ENCODE measurements around the gene REST. TPM values are rescaled to one million over a fixed set of nuclear protein-coding genes. Genes with fewer than 3 reads are reported as not detected.

Gene REST
- polyA plus RNA-seq, 1 donor (not counting 4 experiments of a cell fraction or from before 2014, with no cell fraction given): 22.6 TPM

- dilution Hi-C loops (cut with MboI; ENCODE audit: extremely low pct_ligation_motif_present, low sequenced_read_pairs): no loop called here
- Histone ChIP-seq H3K36me3 (ENCODE audit: control insufficient read depth in 2 of 2, extremely low read depth in 1 of 2, insufficient read depth in 2 of 2, low read length in 2 of 2) (peaks cover 15 to 21% of the 10 kb centered on the region in 2 experiments), H3K27ac (ENCODE audit: control insufficient read depth, insufficient read depth, low read length) (peak overlapping the region; percentile 90), H3K4me3 (ENCODE audit: control insufficient read depth in 2 of 3, extremely low read depth in 1 of 3, insufficient read depth in 2 of 3, low read depth in 1 of 3, low read length in 3 of 3) (peak overlapping the region; percentile 86 to 99 (median 97)), H3K79me2 (ENCODE audit: control insufficient read depth, insufficient read depth, low read length) (peaks cover 76% of the 10 kb centered on the region), H3K27me3 (ENCODE audit: control insufficient read depth, extremely low read depth, insufficient read depth, low read length) (no peaks in the 10 kb centered on the region), H3K4me2 (ENCODE audit: control insufficient read depth, extremely low read depth, insufficient read depth, low read depth, low read length) (peak overlapping the region; percentile 70), H3K9me3 (ENCODE audit: control insufficient read depth, low read depth, low read length) (no peaks in the 10 kb centered on the region), H2AFZ (ENCODE audit: control insufficient read depth, low read length) (peak overlapping the region; percentile 95), H3K4me1 (ENCODE audit: control insufficient read depth, extremely low read depth, insufficient read depth, low read length) (peaks cover 14% of the 10 kb centered on the region), H4K20me1 (ENCODE audit: control insufficient read depth, extremely low read depth, insufficient read depth, low read length) (peaks cover 4% of the 10 kb centered on the region), H3K9me1 (ENCODE audit: control insufficient read depth, extremely low read depth, insufficient read depth, low read length) (no peaks in the 10 kb centered on the region), H3K9ac (ENCODE audit: control insufficient read depth, extremely low read depth, insufficient read depth, low read length) (peak overlapping the region; percentile 98)
- no peak for FAIRE-seq
- TF ChIP-seq CTCF (optimal IDR thresholded peaks at IDR 0.05 in 1 of 3, IDR thresholded peaks at IDR 0.05 in 1 of 3, conservative IDR thresholded peaks at IDR 0.05 in 1 of 3; ENCODE audit: extremely low read depth in 1 of 3, insufficient read depth in 2 of 3, low read length in 3 of 3): no peak
- TF ChIP-seq EZH2 (IDR thresholded peaks at IDR 0.05; ENCODE audit: low read length): no peak
- DNase-seq (ENCODE audit: low read depth, low spot score): no peak
These were observed 68.7 kb downstream of the REST start for GRCh38 chr4:56976283-56976836.

- FAIRE-seq (no peak), DNase-seq (ENCODE audit: low read depth, low spot score) (no peak)
- peak in 2 of 3 experiments; percentile 16 to 45 for TF ChIP-seq CTCF (optimal IDR thresholded peaks at IDR 0.05 in 1 of 3, IDR thresholded peaks at IDR 0.05 in 1 of 3, conservative IDR thresholded peaks at IDR 0.05 in 1 of 3; ENCODE audit: extremely low read depth in 1 of 3, insufficient read depth in 2 of 3, low read length in 3 of 3)
- TF ChIP-seq EZH2 (IDR thresholded peaks at IDR 0.05; ENCODE audit: low read length): no peak
- H3K9me3 ChIP-seq (ENCODE audit: control insufficient read depth, low read depth, low read length): no peaks in the 10 kb centered on the region
- H4K20me1 ChIP-seq (ENCODE audit: control insufficient read depth, extremely low read depth, insufficient read depth, low read length): peaks cover 6% of the 10 kb centered on the region
- peak overlapping the region; percentile 95 for H2AFZ ChIP-seq (ENCODE audit: control insufficient read depth, low read length)
- no peaks in the 10 kb centered on the region for H3K9me1 ChIP-seq (ENCODE audit: control insufficient read depth, extremely low read depth, insufficient read depth, low read length)
- peak overlapping the region; percentile 70 for H3K4me2 ChIP-seq (ENCODE audit: control insufficient read depth, extremely low read depth, insufficient read depth, low read depth, low read length)
- H3K4me1 ChIP-seq (ENCODE audit: control insufficient read depth, extremely low read depth, insufficient read depth, low read length): peaks cover 18% of the 10 kb centered on the region
- H3K27ac ChIP-seq (ENCODE audit: control insufficient read depth, insufficient read depth, low read length): peak overlapping the region; percentile 90
- dilution Hi-C loops (cut with MboI; ENCODE audit: extremely low pct_ligation_motif_present, low sequenced_read_pairs): no loop called here
- H3K27me3 ChIP-seq (ENCODE audit: control insufficient read depth, extremely low read depth, insufficient read depth, low read length): no peaks in the 10 kb centered on the region
- H3K9ac ChIP-seq (ENCODE audit: control insufficient read depth, extremely low read depth, insufficient read depth, low read length): peak overlapping the region; percentile 98
- H3K79me2 ChIP-seq (ENCODE audit: control insufficient read depth, insufficient read depth, low read length): peaks cover 81% of the 10 kb centered on the region
- H3K4me3 ChIP-seq (ENCODE audit: control insufficient read depth in 2 of 3, extremely low read depth in 1 of 3, insufficient read depth in 2 of 3, low read depth in 1 of 3, low read length in 3 of 3): peak overlapping the region; percentile 86 to 99 (median 97)
- H3K36me3 ChIP-seq (ENCODE audit: control insufficient read depth in 2 of 2, extremely low read depth in 1 of 2, insufficient read depth in 2 of 2, low read length in 2 of 2): peaks cover 15 to 20% of the 10 kb centered on the region in 2 experiments
These were observed 69.2 kb downstream of the REST start for GRCh38 chr4:56976837-56977320.

Measured in keratinocyte (primary cell).